ENCODE measurements around the gene LIAS. TPM values are rescaled to one million over a fixed set of nuclear protein-coding genes. Genes with fewer than 3 reads are reported as not detected.

The LIAS gene
- total and polyA plus RNA-seq, 10 of the 15 experiments (the other 5 are each of a cell fraction or from before 2014, with no cell fraction given), result 17.9 to 32.3 (median 26.4) TPM

GRCh38 chr4:39497909-39498726 lies 39.3 kb downstream of the LIAS start:
- Histone ChIP-seq H3K27ac (ENCODE audit: control insufficient read depth, insufficient read depth) (no peak overlapping the region), H3K4me2 (ENCODE audit: control insufficient read depth, insufficient read depth) (no peak overlapping the region), H3K9ac (ENCODE audit: control insufficient read depth, insufficient read depth, low read length) (no peak overlapping the region), H3K27me3 (replicated peaks in 1 of 2; ENCODE audit: control insufficient read depth in 2 of 2, insufficient read depth in 2 of 2, low read length in 1 of 2) (no peaks in the 10 kb centered on the region), H3K4me1 (ENCODE audit: control insufficient read depth, insufficient read depth, low read length) (no peaks in the 10 kb centered on the region), H3K9me3 (replicated peaks; ENCODE audit: control insufficient read depth, insufficient read depth, low read length) (no peaks in the 10 kb centered on the region), H2AFZ (ENCODE audit: control insufficient read depth, low read depth, low read length) (no peak overlapping the region), H4K20me1 (ENCODE audit: control insufficient read depth, insufficient read depth) (no peaks in the 10 kb centered on the region), H3K4me3 (no peak overlapping the region), H3K36me3 (ENCODE audit: control insufficient read depth in 2 of 2, insufficient read depth in 2 of 2, low read length in 1 of 2) (no peaks in the 10 kb centered on the region; a peak in 2 of 4 replicates), H3K79me2 (ENCODE audit: control insufficient read depth, insufficient read depth, low read length) (no peaks in the 10 kb centered on the region)
- POLR2A ChIA-PET, result no interaction called here
- BruUV-seq (replicated peaks), result no TSS peak
- no peak for DNase-seq (ENCODE audit: low read depth, low spot score)
- in situ Hi-C loops (cut with MboI) (no loop called here), intact Hi-C loops (cut with micrococcal nuclease; ENCODE audit: unreplicated experiment) (no loop called here)
- SMC1A ChIA-PET (ENCODE audit: uncharacterized antibody, unreplicated experiment), result no interaction called here
- RAD21 ChIA-PET (ENCODE audit: unreplicated experiment), result no interaction called here
- 100% methylated on average over 1 of the region's 1 CpG for WGBS (ENCODE audit: insufficient coverage, insufficient replicate concordance, low lambda C conversion rate, missing lambda C conversion rate)
- CTCF ChIA-PET, result no interaction called here
- ATAC-seq, result no peak
- no peak for FAIRE-seq
- TF ChIP-seq CBX5 (IDR thresholded peaks at IDR 0.05; ENCODE audit: low read depth) (no peak), CHD1 (IDR thresholded peaks at IDR 0.05; ENCODE audit: low read depth, low read length) (no peak), SUPT20H (IDR thresholded peaks at IDR 0.05; ENCODE audit: borderline replicate concordance, control insufficient read depth, low read depth, low read length) (no peak), MAX (IDR thresholded peaks at IDR 0.05; ENCODE audit: low read depth, low read length) (no peak)

GRCh38 chr4:39498727-39499020 lies 39.8 kb downstream of the LIAS start:
- Histone ChIP-seq H3K4me2 (ENCODE audit: control insufficient read depth, insufficient read depth) (no peak overlapping the region), H3K9ac (ENCODE audit: control insufficient read depth, insufficient read depth, low read length) (no peak overlapping the region), H3K79me2 (ENCODE audit: control insufficient read depth, insufficient read depth, low read length) (no peaks in the 10 kb centered on the region), H3K4me1 (ENCODE audit: control insufficient read depth, insufficient read depth, low read length) (no peaks in the 10 kb centered on the region), H3K9me3 (replicated peaks; ENCODE audit: control insufficient read depth, insufficient read depth, low read length) (no peaks in the 10 kb centered on the region), H4K20me1 (ENCODE audit: control insufficient read depth, insufficient read depth) (no peaks in the 10 kb centered on the region), H3K36me3 (ENCODE audit: control insufficient read depth in 2 of 2, insufficient read depth in 2 of 2, low read length in 1 of 2) (peaks cover 0 to 2% of the 10 kb centered on the region in 2 experiments; a peak in 2 of 4 replicates), H3K4me3 (no peak overlapping the region), H2AFZ (ENCODE audit: control insufficient read depth, low read depth, low read length) (no peak overlapping the region), H3K27ac (ENCODE audit: control insufficient read depth, insufficient read depth) (no peak overlapping the region), H3K27me3 (replicated peaks in 1 of 2; ENCODE audit: control insufficient read depth in 2 of 2, insufficient read depth in 2 of 2, low read length in 1 of 2) (no peaks in the 10 kb centered on the region)
- no TSS peak for BruUV-seq (replicated peaks)
- RAD21 ChIA-PET (ENCODE audit: unreplicated experiment), result interaction anchor here (0.9 kb wide), 1 partner anchor 474 kb away, joined by 3 read pairs; no protein-coding TSS in a partner anchor
- FAIRE-seq (no peak), DNase-seq (ENCODE audit: low read depth, low spot score) (no peak), ATAC-seq (no peak)
- CTCF ChIA-PET, result interaction anchor here (0.6 kb wide), 1 partner anchor 590 kb away, joined by 3 read pairs; no protein-coding TSS in a partner anchor
- POLR2A ChIA-PET, result no interaction called here
- SMC1A ChIA-PET (ENCODE audit: uncharacterized antibody, unreplicated experiment), result interaction anchor here (1.4 kb wide), 1 partner anchor 11 kb away, joined by 5 read pairs; no protein-coding TSS in a partner anchor
- intact Hi-C loops (cut with micrococcal nuclease; ENCODE audit: unreplicated experiment) (no loop called here), in situ Hi-C loops (cut with MboI) (no loop called here)
- TF ChIP-seq PRDM15 (CRISPR knock-in tag; IDR thresholded peaks at IDR 0.05), result no peak
- TF ChIP-seq YBX1 (IDR thresholded peaks at IDR 0.05), result no peak
- no peak for TF ChIP-seq SIN3A (IDR thresholded peaks at IDR 0.05; ENCODE audit: low read depth, low read length)
- no peak for TF ChIP-seq SKIL (IDR thresholded peaks at IDR 0.05; ENCODE audit: low read depth, poor library complexity, severe bottlenecking)
- no peak for TF ChIP-seq ZBED1 (IDR thresholded peaks at IDR 0.05; ENCODE audit: borderline replicate concordance)
- no peak for TF ChIP-seq TBL1XR1 (IDR thresholded peaks at IDR 0.05; ENCODE audit: low read depth, low read length)
- no peak for TF ChIP-seq CHD1 (IDR thresholded peaks at IDR 0.05; ENCODE audit: low read depth, low read length)
- TF ChIP-seq RELA (IDR thresholded peaks at IDR 0.05; ENCODE audit: borderline replicate concordance, partially characterized antibody), result no peak

Data from GM12878 (cell line).